GM12801 (cell line): ENCODE results near the gene BMP3.

Experiments
- CTCF ChIP-seq: IDR thresholded peaks from one replicate; pipeline ENCODE4 v1.5.1; 2011; ENCODE audit warnings: control low read depth; ENCODE audit not compliant: insufficient read length; ENCODE audit errors: extremely low read depth

The BMP3 gene

GRCh38 chr4:81019006-81019405 lies 11.5 kb upstream of the BMP3 start:
- TF ChIP-seq CTCF = no peak

- no peak for TF ChIP-seq CTCF
Observed at GRCh38 chr4:81021142-81021944, 9.2 kb upstream of the BMP3 start.

- no peak for TF ChIP-seq CTCF
Observed at GRCh38 chr4:81021981-81022380, 8.5 kb upstream of the BMP3 start.

DNA sequence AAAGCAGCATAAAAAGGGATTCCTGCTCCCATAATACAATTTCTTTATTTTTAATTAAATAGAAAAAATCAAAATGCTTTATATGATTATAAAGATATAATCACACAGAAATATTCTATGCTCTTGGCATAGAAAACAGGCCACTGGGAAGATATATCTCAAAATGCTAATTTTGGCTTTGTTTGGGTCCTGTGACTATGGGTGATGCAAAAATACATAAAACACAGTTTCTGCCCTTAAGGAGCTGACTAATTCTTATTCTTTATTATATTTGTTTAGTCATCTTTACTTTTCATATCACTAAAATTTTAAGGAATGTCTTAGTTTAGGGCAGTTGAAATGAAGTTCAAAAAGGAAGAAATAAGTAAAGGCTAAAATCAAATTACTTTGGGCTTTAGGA lies 7.0 kb upstream of the BMP3 start:
- TF ChIP-seq CTCF = no peak

DNA sequence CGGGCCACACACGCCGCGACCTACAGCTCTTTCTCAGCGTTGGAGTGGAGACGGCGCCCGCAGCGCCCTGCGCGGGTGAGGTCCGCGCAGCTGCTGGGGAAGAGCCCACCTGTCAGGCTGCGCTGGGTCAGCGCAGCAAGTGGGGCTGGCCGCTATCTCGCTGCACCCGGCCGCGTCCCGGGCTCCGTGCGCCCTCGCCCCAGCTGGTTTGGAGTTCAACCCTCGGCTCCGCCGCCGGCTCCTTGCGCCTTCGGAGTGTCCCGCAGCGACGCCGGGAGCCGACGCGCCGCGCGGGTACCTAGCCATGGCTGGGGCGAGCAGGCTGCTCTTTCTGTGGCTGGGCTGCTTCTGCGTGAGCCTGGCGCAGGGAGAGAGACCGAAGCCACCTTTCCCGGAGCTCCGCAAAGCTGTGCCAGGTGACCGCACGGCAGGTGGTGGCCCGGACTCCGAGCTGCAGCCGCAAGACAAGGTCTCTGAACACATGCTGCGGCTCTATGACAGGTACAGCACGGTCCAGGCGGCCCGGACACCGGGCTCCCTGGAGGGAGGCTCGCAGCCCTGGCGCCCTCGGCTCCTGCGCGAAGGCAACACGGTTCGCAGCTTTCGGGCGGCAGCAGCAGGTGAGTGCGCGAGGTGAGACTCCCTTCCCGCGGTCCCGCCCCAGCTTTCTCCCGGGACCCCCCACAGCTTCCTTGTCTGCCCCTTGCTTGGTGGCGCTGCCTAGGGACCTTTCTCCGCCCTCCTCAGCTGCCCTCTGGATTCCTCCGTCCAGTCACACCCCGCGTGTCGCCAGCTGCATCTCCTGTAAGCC lies 678 bp downstream of the BMP3 start:
- no peak for TF ChIP-seq CTCF

- TF ChIP-seq CTCF = no peak
Observed at GRCh38 chr4:81031796-81032551, 1.5 kb downstream of the BMP3 start.

DNA sequence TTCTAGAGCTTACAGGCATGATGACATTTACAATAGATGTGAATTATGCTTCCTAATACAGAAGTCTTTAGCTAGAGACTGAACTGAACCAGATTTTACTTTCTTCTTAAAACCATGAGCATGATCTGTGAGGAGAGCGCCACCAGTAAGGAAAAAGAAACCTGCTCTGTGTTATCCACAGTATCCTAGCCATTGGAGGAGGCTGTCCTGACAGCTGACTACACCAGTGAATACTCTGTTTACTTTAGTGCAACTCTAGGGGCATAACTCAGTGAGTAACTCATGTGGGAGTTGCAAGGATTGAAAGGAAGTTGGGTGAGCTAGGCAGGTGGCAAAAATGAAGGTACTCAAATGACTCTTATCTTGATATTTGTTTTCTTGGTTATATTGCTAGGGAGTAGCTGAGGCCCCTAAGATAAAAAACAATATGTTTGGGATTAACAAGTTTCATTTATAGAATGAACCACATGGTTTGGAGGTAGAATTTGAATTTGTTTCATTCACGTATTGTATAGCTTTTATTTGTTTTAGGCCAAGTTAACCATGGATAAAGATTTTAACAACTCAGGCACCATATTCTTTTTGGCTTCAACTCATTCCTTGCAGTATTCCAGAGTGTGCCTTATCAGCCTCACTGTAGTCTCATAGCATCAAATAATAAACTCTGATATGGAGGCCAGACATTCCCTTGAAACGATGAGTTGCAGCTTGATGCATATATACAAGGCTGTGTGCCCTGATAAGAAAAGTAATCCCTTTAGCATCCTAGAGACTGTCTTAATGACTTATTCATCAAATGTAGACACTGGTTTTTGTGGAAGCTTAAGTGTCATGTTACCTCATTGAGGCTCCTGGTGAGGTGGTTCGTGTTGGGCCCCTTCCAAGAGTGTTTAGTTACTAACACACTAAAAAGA lies 2.5 kb downstream of the BMP3 start:
- TF ChIP-seq CTCF = no peak
